Measurements from ENCODE around the gene FCGR1A. TPM values are rescaled to one million over a fixed set of nuclear protein-coding genes. Genes with fewer than 3 reads are reported as not detected.

Gene FCGR1A
- not detected in 2 replicates for total RNA-seq

GRCh38 chr1:149782600-149782999 is at the start of gene FCGR1A:
FCGR1A (plus strand) TSS chr1:149782694; CDS start chr1:149782744, 50 bp downstream.

Other genes starting within 250 kb of the FCGR1A start
- gene PPIAL4C, start 198.8 kb upstream of the FCGR1A start, total RNA-seq: not detected in 2 replicates
- gene BOLA1, start 116.9 kb downstream of the FCGR1A start, total RNA-seq: 13.7 and 27.7 TPM in 2 replicates
- 0.85 and 1.7 TPM in 2 replicates for gene SV2A, start 135.2 kb downstream of the FCGR1A start, total RNA-seq
- gene SF3B4, start 145.1 kb downstream of the FCGR1A start, total RNA-seq: 9.6 and 13.4 TPM in 2 replicates
- 2.3 and 6.3 TPM in 2 replicates for gene MTMR11, start 154.2 kb downstream of the FCGR1A start, total RNA-seq
- 11.9 and 13.7 TPM in 2 replicates for gene OTUD7B, start 228.0 kb downstream of the FCGR1A start, total RNA-seq

Measured in tracheal epithelial cell (primary cell).